GM12875 (cell line): Measurements from ENCODE around the gene SYT7.

ENCODE experiments used
- H3K4me3 ChIP-seq: one replicate; pipeline ENCODE4 v1.5.1; 2011; ENCODE audit warnings: low read depth, low read length, control low read depth
- TF ChIP-seq, protein P1 (sequence below): IDR thresholded peaks from 2 replicates; pipeline ENCODE4 v1.5.1; 2011; ENCODE audit warnings: low read depth, mild to moderate bottlenecking, control low read depth, inconsistent platforms, low read length, moderate library complexity, borderline replicate concordance; ENCODE audit not compliant: insufficient read depth

The SYT7 gene

DNA sequence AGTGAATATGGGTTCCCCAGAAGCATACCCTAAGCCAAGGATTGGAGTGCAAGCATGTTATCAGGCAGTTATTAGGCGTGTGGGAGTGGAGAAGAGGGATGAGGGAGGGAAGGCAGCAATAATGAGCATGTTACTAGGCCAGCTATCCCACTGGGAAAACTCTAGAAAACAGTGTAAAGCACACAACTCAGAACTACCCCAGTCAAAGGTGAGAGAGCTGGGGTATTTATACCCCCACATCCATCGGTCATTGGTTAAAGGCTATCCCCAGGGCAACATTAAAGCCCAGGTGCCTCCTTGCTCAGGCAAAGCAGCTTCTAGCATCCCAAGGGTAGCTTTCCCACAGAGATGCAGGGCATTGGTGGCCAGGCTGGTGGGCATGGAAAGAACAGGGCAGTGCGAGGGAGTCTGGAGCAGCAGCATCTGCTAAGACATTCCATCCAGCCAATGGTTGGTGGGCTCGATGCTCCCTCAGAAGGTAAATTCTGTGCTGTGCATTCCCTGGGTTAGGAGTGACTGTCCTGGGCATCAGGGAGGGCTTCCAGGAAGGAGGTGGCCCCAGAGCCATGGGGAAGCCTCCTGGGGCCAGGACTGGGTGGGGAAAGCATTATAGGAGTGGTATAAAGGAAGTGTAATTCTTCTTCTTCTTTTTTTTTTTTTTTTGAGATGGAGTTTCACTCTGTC is 93.4 kb downstream of the SYT7 start:
- no peak overlapping the region for H3K4me3 ChIP-seq
- TF ChIP-seq, protein P1, sequence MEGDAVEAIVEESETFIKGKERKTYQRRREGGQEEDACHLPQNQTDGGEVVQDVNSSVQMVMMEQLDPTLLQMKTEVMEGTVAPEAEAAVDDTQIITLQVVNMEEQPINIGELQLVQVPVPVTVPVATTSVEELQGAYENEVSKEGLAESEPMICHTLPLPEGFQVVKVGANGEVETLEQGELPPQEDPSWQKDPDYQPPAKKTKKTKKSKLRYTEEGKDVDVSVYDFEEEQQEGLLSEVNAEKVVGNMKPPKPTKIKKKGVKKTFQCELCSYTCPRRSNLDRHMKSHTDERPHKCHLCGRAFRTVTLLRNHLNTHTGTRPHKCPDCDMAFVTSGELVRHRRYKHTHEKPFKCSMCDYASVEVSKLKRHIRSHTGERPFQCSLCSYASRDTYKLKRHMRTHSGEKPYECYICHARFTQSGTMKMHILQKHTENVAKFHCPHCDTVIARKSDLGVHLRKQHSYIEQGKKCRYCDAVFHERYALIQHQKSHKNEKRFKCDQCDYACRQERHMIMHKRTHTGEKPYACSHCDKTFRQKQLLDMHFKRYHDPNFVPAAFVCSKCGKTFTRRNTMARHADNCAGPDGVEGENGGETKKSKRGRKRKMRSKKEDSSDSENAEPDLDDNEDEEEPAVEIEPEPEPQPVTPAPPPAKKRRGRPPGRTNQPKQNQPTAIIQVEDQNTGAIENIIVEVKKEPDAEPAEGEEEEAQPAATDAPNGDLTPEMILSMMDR: no peak

DNA sequence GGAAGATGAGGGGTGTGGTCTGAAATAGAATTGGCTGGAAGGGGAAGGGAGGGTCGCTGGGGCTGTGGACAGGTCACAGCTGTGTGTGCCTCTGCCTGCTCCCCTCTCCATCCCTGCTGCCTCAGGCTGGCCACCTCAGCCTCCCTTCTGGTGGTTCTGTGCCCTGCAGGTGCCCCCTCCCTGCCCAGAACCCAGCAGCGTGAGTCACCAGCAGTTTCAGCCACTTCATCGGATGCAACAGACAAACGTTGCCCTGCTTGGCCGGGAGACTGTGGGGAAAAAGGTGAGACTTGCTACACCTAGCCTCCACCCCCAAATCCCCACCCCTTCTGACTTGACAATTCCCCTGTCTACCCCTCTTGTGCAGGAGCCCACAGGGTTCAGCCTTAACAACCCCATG is 94.1 kb downstream of the SYT7 start:
- TF ChIP-seq, protein P1: no peak
- H3K4me3 ChIP-seq: no peak overlapping the region

DNA sequence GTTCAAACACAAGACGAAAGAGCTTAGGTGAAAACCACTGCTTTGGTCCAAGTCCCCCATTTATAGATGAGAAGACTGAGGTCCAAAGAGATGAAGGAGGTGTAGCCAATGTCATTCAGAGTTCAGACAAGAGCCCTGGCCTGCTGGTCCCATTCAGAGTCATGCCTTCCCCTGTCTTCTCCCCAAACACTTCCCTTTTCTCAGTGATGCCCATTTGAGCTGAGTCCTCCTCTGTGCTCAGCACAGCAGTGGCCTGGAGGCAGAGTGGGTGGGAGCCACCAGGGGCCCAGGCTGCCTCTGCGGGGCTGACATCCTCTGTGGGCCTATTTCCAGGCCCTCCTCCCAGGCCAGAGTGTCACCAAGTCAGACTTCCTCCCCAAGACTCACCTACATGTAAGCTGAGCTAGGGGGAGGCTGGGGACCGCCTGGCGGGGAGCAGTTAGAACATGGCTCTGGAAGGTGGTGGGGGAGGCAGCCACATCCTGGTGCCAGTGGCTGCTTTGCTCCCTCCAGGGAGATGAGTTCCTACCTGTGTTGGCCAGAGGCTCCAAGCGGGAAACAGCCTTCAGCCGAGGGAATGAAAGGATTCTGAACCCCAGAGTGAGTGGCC is 94.8 kb downstream of the SYT7 start:
- TF ChIP-seq, protein P1: no peak
- H3K4me3 ChIP-seq: no peak overlapping the region

DNA sequence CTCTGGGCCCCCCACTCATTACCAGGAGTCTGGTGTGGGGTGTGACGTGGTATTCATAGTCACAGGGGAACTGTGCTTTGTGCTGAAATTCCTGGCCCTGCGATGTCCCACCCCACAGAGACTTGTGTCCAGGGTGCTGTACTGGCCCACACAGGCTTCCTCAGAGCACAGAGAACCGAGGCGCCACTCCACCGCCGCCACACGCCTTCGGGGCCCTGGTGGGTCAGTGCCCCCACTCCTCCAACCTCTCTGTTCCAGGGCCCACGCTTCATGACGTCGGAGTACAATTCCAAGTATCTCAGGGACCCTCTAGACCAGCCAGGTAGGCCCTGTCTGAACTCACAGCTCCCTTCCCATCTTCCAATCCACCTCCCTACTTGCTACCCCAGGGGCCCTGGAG is 95.8 kb downstream of the SYT7 start:
- no peak overlapping the region for H3K4me3 ChIP-seq
- TF ChIP-seq, protein P1: no peak

DNA sequence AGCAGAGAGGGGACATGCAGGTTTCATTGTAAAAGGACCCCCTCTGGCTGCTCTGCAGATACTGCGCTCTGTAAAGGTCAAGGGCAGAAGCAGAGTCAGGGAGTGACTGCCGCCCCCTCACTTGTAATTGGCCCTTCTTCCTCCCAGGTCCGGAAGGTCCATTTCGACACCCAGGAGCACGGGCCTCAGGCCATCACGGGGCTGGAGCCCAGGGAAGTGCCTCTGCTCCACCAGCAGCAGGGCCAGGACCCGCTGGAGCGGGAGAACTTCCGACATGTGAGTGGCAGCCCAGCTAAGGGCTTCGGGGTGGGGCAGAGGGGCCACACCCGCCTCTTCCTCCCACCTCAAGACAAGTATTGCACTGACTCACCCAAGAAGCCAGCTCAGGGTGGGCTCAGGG is 96.3 kb downstream of the SYT7 start:
- H3K4me3 ChIP-seq: no peak overlapping the region
- TF ChIP-seq, protein P1: no peak

DNA sequence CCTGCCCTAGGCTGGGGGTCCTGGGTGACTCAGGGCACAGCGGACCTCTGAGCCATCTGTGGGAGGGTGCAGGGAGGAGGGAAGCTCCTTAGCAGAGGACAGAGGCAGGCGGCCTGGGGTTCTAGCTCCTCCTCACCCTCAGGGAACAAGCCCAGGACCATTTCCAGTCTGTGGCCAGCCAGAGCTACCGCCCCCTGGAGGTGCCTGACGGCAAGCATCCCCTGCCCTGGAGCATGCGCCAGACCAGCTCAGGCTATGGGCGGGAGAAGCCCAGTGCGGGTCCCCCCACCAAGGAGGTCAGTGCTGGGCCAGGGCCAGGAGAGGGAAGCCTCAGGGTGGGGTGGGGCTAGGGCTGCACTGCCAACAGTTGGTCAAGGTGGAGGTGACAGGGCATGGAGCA is 98.4 kb downstream of the SYT7 start:
- H3K4me3 ChIP-seq: no peak overlapping the region
- TF ChIP-seq, protein P1: peak; percentile 84

DNA sequence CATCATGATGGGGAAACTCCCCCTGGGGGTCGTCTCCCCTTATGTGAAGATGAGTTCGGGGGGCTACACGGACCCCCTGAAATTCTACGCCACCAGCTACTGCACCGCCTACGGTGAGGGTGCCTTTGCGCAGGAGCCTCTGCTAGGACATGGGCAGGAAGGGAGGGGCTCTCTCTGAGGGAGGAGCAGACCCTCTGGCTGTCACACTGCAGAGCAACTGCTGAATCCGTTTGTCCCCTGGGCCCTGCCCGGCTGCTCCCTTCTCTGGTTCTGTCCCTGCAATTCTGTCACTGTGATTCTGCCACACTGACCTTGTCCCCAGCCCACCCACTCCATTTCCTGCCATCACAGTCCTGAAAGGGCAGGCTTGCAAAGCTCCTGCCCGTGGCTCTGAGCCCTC is 99.1 kb downstream of the SYT7 start:
- TF ChIP-seq, protein P1: no peak
- no peak overlapping the region for H3K4me3 ChIP-seq
